HEK293 (cell line): ENCODE results near the gene TMEM106C.

ENCODE experiments used
- ZNF18 ChIP-seq: fragments of 450-650 bp; formaldehyde crosslinking; IDR thresholded peaks from 2 replicates; pipeline ENCODE4 v1.5.1; 2016; ENCODE audit warnings: missing biosample characterization, missing genetic modification characterization
- TF ChIP-seq, protein P1 (sequence below): fragments of 450-650 bp; formaldehyde crosslinking; IDR thresholded peaks from 2 replicates; pipeline ENCODE4 v1.5.1; 2016; ENCODE audit warnings: missing biosample characterization, missing genetic modification characterization
- TF ChIP-seq, protein P2 (sequence below): IDR thresholded peaks from 2 replicates; pipeline ENCODE4 v1.6.1; 2011; ENCODE audit warnings: mild to moderate bottlenecking, low read depth, low read length, borderline replicate concordance

DNA sequence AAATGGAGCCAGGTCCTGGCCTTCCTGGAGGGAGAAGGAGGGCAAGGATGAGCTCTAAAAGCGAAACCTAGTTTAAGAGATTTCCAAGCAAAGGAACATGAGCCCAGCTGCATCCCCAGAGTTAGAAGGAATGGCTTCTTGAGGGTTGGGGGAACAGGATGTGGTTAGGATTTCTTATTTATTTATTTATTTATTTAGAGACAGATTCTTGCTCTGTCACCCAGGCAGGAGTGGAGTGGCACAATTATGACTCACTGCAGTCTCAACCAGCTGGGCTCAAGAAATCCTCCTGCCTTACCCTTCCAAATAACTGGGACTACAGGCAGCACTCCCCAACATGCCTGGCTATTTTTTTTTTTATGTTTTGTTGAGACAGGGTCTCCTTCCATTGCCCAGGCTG lies 25.3 kb upstream of the TMEM106C start:
- TF ChIP-seq, protein P1, sequence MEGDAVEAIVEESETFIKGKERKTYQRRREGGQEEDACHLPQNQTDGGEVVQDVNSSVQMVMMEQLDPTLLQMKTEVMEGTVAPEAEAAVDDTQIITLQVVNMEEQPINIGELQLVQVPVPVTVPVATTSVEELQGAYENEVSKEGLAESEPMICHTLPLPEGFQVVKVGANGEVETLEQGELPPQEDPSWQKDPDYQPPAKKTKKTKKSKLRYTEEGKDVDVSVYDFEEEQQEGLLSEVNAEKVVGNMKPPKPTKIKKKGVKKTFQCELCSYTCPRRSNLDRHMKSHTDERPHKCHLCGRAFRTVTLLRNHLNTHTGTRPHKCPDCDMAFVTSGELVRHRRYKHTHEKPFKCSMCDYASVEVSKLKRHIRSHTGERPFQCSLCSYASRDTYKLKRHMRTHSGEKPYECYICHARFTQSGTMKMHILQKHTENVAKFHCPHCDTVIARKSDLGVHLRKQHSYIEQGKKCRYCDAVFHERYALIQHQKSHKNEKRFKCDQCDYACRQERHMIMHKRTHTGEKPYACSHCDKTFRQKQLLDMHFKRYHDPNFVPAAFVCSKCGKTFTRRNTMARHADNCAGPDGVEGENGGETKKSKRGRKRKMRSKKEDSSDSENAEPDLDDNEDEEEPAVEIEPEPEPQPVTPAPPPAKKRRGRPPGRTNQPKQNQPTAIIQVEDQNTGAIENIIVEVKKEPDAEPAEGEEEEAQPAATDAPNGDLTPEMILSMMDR (tag by site-specific recombination), result no peak
- TF ChIP-seq, protein P2, sequence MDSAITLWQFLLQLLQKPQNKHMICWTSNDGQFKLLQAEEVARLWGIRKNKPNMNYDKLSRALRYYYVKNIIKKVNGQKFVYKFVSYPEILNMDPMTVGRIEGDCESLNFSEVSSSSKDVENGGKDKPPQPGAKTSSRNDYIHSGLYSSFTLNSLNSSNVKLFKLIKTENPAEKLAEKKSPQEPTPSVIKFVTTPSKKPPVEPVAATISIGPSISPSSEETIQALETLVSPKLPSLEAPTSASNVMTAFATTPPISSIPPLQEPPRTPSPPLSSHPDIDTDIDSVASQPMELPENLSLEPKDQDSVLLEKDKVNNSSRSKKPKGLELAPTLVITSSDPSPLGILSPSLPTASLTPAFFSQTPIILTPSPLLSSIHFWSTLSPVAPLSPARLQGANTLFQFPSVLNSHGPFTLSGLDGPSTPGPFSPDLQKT, result no peak
- no peak for TF ChIP-seq ZNF18 (tag by site-specific recombination)
